GM12801 (cell line): ENCODE measurements around the gene ARHGAP5.

Experiments
- CTCF ChIP-seq: IDR thresholded peaks from one replicate; pipeline ENCODE4 v1.5.1; 2011; ENCODE audit warnings: control low read depth; ENCODE audit not compliant: insufficient read length; ENCODE audit errors: extremely low read depth

The ARHGAP5 gene

GRCh38 chr14:32169191-32169590 lies 92.1 kb downstream of the ARHGAP5 start:
- TF ChIP-seq CTCF, result no peak

GRCh38 chr14:32171469-32171868 lies 94.4 kb downstream of the ARHGAP5 start:
- TF ChIP-seq CTCF, result no peak

- TF ChIP-seq CTCF, result no peak
Measured at GRCh38 chr14:32183151-32184058, 106.3 kb downstream of the ARHGAP5 start.

GRCh38 chr14:32185097-32185496 lies 108.0 kb downstream of the ARHGAP5 start:
- TF ChIP-seq CTCF, result no peak

- TF ChIP-seq CTCF, result no peak
Measured at GRCh38 chr14:32186248-32186647, 109.1 kb downstream of the ARHGAP5 start.

- TF ChIP-seq CTCF, result no peak
Measured at GRCh38 chr14:32189811-32190210, 112.7 kb downstream of the ARHGAP5 start.

GRCh38 chr14:32190673-32191072 lies 113.6 kb downstream of the ARHGAP5 start:
- no peak for TF ChIP-seq CTCF
